ENCODE measurements around the gene MOB3C.
A peak's percentile ranks its signal among the peaks of the same experiment; 100 is the strongest.
"Not testable (repeated sequence)": the region's sequence is repeated elsewhere in the genome, so short reads cannot be mapped to it uniquely, and the experiment has no call there.

The MOB3C gene

GRCh38 chr1:46616277-46617107 is at the start of gene MOB3C:
MOB3C (minus strand) TSS chr1:46616811; CDS start chr1:46613321, 3,490 bp downstream.
- Histone ChIP-seq H3K9me3 (ENCODE audit: insufficient read depth, low read length) (no peaks in the 10 kb centered on the region), H3K36me3 (ENCODE audit: insufficient read depth, insufficient read length, low read length) (no peaks in the 10 kb centered on the region), H3K4me1 (ENCODE audit: insufficient read depth, insufficient read length) (peaks cover 36% of the 10 kb centered on the region), H3K4me3 (ENCODE audit: insufficient read length, low read depth) (peak within 1 kb of the TSS; percentile 85), H3K9ac (ENCODE audit: insufficient read length, low read depth) (peak within 1 kb of the TSS; percentile 86), H3K27me3 (ENCODE audit: insufficient read depth, insufficient read length) (peaks cover 48% of the 10 kb centered on the region)
- no peak for DNase-seq (ENCODE audit: low read depth, low spot score)
- no peak for TF ChIP-seq SUZ12 (IDR thresholded peaks at IDR 0.05; ENCODE audit: extremely low read depth, insufficient read depth, insufficient read length)
- no peak for TF ChIP-seq YY1 (IDR thresholded peaks at IDR 0.05; ENCODE audit: insufficient read depth, insufficient read length)
- TF ChIP-seq ZNF274 (IDR thresholded peaks at IDR 0.05; ENCODE audit: low read depth, low read length), result no peak

- DNase-seq (ENCODE audit: low read depth, low spot score), result no peak
- Histone ChIP-seq H3K9ac (ENCODE audit: insufficient read length, low read depth) (no peak overlapping the region), H3K9me3 (ENCODE audit: insufficient read depth, low read length) (no peaks in the 10 kb centered on the region), H3K4me3 (ENCODE audit: insufficient read length, low read depth) (no peak overlapping the region), H3K36me3 (ENCODE audit: insufficient read depth, insufficient read length, low read length) (peaks cover 28% of the 10 kb centered on the region), H3K4me1 (ENCODE audit: insufficient read depth, insufficient read length) (no peaks in the 10 kb centered on the region), H3K27me3 (ENCODE audit: insufficient read depth, insufficient read length) (peaks cover 11% of the 10 kb centered on the region)
- TF ChIP-seq YY1 (IDR thresholded peaks at IDR 0.05; ENCODE audit: insufficient read depth, insufficient read length) (no peak), ZNF274 (IDR thresholded peaks at IDR 0.05; ENCODE audit: low read depth, low read length) (no peak), SUZ12 (IDR thresholded peaks at IDR 0.05; ENCODE audit: extremely low read depth, insufficient read depth, insufficient read length) (no peak)
Observed at GRCh38 chr1:46665983-46666382, 49.4 kb upstream of the MOB3C start.

- peaks cover 44% of the 10 kb centered on the region for H3K36me3 ChIP-seq (ENCODE audit: insufficient read depth, insufficient read length, low read length)
- not testable (repeated sequence) for H3K4me3 ChIP-seq (ENCODE audit: insufficient read length, low read depth); H3K9me3 ChIP-seq (ENCODE audit: insufficient read depth, low read length); H3K9ac ChIP-seq (ENCODE audit: insufficient read length, low read depth); H3K4me1 ChIP-seq (ENCODE audit: insufficient read depth, insufficient read length); DNase-seq (ENCODE audit: low read depth, low spot score); H3K27me3 ChIP-seq (ENCODE audit: insufficient read depth, insufficient read length)
Observed at GRCh38 chr1:46662919-46663318, 46.3 kb upstream of the MOB3C start.

- not testable (repeated sequence) for DNase-seq (ENCODE audit: low read depth, low spot score); H3K9me3 ChIP-seq (ENCODE audit: insufficient read depth, low read length); H3K9ac ChIP-seq (ENCODE audit: insufficient read length, low read depth); H3K27me3 ChIP-seq (ENCODE audit: insufficient read depth, insufficient read length); H3K4me3 ChIP-seq (ENCODE audit: insufficient read length, low read depth); H3K4me1 ChIP-seq (ENCODE audit: insufficient read depth, insufficient read length)
- peaks cover 60% of the 10 kb centered on the region for H3K36me3 ChIP-seq (ENCODE audit: insufficient read depth, insufficient read length, low read length)
Observed at GRCh38 chr1:46660116-46660515, 43.5 kb upstream of the MOB3C start.

GRCh38 chr1:46659307-46659870 is 42.8 kb upstream of the MOB3C start:
- no peak for TF ChIP-seq YY1 (IDR thresholded peaks at IDR 0.05; ENCODE audit: insufficient read depth, insufficient read length)
- TF ChIP-seq SUZ12 (IDR thresholded peaks at IDR 0.05; ENCODE audit: extremely low read depth, insufficient read depth, insufficient read length), result no peak
- no peak for TF ChIP-seq ZNF274 (IDR thresholded peaks at IDR 0.05; ENCODE audit: low read depth, low read length)
- no peaks in the 10 kb centered on the region for H3K27me3 ChIP-seq (ENCODE audit: insufficient read depth, insufficient read length)
- H3K36me3 ChIP-seq (ENCODE audit: insufficient read depth, insufficient read length, low read length), result peaks cover 57% of the 10 kb centered on the region
- no peak overlapping the region for H3K4me3 ChIP-seq (ENCODE audit: insufficient read length, low read depth)
- H3K9me3 ChIP-seq (ENCODE audit: insufficient read depth, low read length), result peaks cover 4% of the 10 kb centered on the region; the same call in 1 of the 2 replicates
- no peak for DNase-seq (ENCODE audit: low read depth, low spot score)
- no peak overlapping the region for H3K9ac ChIP-seq (ENCODE audit: insufficient read length, low read depth)
- no peaks in the 10 kb centered on the region for H3K4me1 ChIP-seq (ENCODE audit: insufficient read depth, insufficient read length)

GRCh38 chr1:46657775-46658174 is 41.2 kb upstream of the MOB3C start:
- no peak overlapping the region for H3K4me3 ChIP-seq (ENCODE audit: insufficient read length, low read depth)
- H3K9ac ChIP-seq (ENCODE audit: insufficient read length, low read depth), result no peak overlapping the region
- TF ChIP-seq ZNF274 (IDR thresholded peaks at IDR 0.05; ENCODE audit: low read depth, low read length) (no peak), SUZ12 (IDR thresholded peaks at IDR 0.05; ENCODE audit: extremely low read depth, insufficient read depth, insufficient read length) (no peak), YY1 (IDR thresholded peaks at IDR 0.05; ENCODE audit: insufficient read depth, insufficient read length) (no peak)
- H3K27me3 ChIP-seq (ENCODE audit: insufficient read depth, insufficient read length), result no peaks in the 10 kb centered on the region
- H3K4me1 ChIP-seq (ENCODE audit: insufficient read depth, insufficient read length), result no peaks in the 10 kb centered on the region
- peaks cover 55% of the 10 kb centered on the region for H3K36me3 ChIP-seq (ENCODE audit: insufficient read depth, insufficient read length, low read length)
- peaks cover 4% of the 10 kb centered on the region; the same call in 1 of the 2 replicates for H3K9me3 ChIP-seq (ENCODE audit: insufficient read depth, low read length)
- DNase-seq (ENCODE audit: low read depth, low spot score), result no peak

- Histone ChIP-seq H3K36me3 (ENCODE audit: insufficient read depth, insufficient read length, low read length) (peaks cover 62% of the 10 kb centered on the region), H3K9me3 (ENCODE audit: insufficient read depth, low read length) (peaks cover 4% of the 10 kb centered on the region; the same call in 1 of the 2 replicates), H3K4me3 (ENCODE audit: insufficient read length, low read depth) (no peak overlapping the region), H3K9ac (ENCODE audit: insufficient read length, low read depth) (no peak overlapping the region), H3K27me3 (ENCODE audit: insufficient read depth, insufficient read length) (no peaks in the 10 kb centered on the region), H3K4me1 (ENCODE audit: insufficient read depth, insufficient read length) (no peaks in the 10 kb centered on the region)
- no peak for TF ChIP-seq YY1 (IDR thresholded peaks at IDR 0.05; ENCODE audit: insufficient read depth, insufficient read length)
- no peak for TF ChIP-seq SUZ12 (IDR thresholded peaks at IDR 0.05; ENCODE audit: extremely low read depth, insufficient read depth, insufficient read length)
- no peak for TF ChIP-seq ZNF274 (IDR thresholded peaks at IDR 0.05; ENCODE audit: low read depth, low read length)
- no peak for DNase-seq (ENCODE audit: low read depth, low spot score)
Observed at GRCh38 chr1:46656643-46657042, 40.0 kb upstream of the MOB3C start.
